ENCODE data around the gene NIBAN1. TPM values are rescaled to one million over a fixed set of nuclear protein-coding genes. Genes with fewer than 3 reads are reported as not detected.

The NIBAN1 gene, protein sequence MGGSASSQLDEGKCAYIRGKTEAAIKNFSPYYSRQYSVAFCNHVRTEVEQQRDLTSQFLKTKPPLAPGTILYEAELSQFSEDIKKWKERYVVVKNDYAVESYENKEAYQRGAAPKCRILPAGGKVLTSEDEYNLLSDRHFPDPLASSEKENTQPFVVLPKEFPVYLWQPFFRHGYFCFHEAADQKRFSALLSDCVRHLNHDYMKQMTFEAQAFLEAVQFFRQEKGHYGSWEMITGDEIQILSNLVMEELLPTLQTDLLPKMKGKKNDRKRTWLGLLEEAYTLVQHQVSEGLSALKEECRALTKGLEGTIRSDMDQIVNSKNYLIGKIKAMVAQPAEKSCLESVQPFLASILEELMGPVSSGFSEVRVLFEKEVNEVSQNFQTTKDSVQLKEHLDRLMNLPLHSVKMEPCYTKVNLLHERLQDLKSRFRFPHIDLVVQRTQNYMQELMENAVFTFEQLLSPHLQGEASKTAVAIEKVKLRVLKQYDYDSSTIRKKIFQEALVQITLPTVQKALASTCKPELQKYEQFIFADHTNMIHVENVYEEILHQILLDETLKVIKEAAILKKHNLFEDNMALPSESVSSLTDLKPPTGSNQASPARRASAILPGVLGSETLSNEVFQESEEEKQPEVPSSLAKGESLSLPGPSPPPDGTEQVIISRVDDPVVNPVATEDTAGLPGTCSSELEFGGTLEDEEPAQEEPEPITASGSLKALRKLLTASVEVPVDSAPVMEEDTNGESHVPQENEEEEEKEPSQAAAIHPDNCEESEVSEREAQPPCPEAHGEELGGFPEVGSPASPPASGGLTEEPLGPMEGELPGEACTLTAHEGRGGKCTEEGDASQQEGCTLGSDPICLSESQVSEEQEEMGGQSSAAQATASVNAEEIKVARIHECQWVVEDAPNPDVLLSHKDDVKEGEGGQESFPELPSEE
- total RNA-seq (2014; rRNA removed; shearing (Covaris generic)) = 74.8 and 76.5 TPM in 2 replicates

DNA sequence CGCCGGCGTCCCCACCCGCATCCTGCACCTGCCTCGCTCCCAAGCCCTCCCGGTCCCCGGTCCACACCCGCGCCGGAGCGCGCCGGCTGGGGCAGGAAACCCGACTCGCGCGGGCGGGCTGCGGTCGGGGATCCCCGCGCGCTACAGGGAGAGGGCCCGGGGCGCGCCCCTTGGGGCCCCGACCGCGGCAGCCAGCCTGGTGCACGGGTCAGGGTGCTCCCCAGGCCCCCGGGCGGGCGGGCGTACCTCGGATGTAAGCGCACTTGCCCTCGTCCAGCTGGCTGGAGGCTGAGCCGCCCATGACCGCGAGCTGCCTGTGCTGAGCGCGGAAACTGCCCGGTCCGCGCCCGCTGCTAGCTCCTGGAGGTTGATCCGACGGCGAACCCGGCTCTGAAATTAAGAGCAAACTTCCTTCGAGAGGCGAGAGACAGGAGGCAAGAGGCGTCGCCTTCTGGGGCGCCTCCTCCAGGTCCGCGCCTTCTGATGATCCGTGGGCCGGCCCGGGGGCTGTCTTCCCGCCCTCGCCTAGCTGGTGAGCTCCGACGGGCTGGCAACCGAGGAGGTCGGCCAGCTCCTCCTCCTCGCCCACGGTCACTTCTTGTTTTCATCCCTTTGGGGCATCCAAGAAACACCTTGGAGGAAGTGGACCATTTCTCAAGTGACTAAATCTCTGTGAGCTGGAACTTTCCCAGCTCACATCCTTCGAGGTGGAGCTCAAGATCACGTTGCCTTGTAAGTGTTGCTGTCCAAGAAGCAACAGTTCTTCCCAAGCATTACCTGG is at the start of gene NIBAN1:
Gene NIBAN1 (minus strand): TSS at position 453 of the 781 bp plus-strand sequence. CDS start 152 bp downstream, at position 301.

Small RNA genes within 50 kb of the gene (small RNA-seq; reads per million reads assigned to genes)
- 0.50 reads per million, percentile 23 among the genes with 10 or more reads in this experiment for gene RNA5SP72

Other genes with a start within 250 kb of the NIBAN1 start
- 48.0 and 54.0 TPM in 2 replicates for gene EDEM3, start 219.7 kb downstream of the NIBAN1 start, total RNA-seq (2014; rRNA removed; shearing (Covaris generic))
- 26.2 and 26.9 TPM in 2 replicates for gene RNF2, start 71.0 kb upstream of the NIBAN1 start, total RNA-seq (2014; rRNA removed; shearing (Covaris generic))
- 13.7 and 20.7 TPM in 2 replicates for gene TRMT1L, start 182.4 kb upstream of the NIBAN1 start, total RNA-seq (2014; rRNA removed; shearing (Covaris generic))
- 2.1 and 2.2 TPM in 2 replicates for gene SWT1, start 182.7 kb upstream of the NIBAN1 start, total RNA-seq (2014; rRNA removed; shearing (Covaris generic))